Measurements from ENCODE around the gene IRF4.

The IRF4 gene

DNA sequence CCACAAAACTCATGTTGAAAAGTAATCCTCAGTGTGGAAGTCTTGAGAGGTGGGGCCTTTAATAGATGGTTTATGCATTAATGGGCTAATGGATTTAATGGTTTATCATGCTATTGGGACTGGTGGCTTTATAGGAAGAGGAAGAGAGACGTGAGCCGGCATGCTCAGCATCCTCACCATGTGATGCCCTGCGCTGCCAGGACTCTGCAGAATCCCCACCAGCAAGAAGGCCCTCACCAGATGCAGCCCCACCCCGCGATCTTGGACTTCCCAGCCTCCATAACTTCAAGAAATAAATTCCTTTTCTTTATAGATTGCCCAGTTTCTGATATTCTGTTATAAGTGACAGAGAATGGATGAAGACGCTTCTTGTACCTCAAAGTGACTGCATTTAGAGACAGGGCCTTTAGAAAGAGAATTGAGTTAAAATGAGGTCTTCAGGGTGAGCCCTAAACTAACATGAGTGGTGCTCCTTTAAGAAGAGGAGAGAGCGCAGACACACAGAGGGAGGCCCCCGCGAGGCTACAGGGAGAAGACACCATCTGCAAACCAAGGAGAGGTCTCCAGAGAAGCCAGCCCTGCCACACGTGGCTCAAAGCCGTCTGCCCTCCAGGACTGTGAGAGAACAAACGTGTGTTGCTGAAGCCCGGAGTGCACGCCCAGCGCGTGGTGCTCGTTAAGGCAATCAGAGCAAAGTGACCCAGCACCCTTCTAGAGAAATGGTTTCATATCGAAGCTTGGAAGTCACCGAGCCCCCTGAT lies 56.9 kb downstream of the IRF4 start:
- Mint-ChIP-seq H3K36me3 (ENCODE audit: low read depth) (peaks cover 3% of the 10 kb centered on the region), H3K4me1 (peaks cover 51% of the 10 kb centered on the region), H3K27ac (peak overlapping the region; percentile 93), H3K4me3 (peak overlapping the region; percentile 73), H3K27me3 (peaks cover 4% of the 10 kb centered on the region), H3K9me3 (no peaks in the 10 kb centered on the region)
- no peak for DNase-seq
- ATAC-seq: no peak

DNA sequence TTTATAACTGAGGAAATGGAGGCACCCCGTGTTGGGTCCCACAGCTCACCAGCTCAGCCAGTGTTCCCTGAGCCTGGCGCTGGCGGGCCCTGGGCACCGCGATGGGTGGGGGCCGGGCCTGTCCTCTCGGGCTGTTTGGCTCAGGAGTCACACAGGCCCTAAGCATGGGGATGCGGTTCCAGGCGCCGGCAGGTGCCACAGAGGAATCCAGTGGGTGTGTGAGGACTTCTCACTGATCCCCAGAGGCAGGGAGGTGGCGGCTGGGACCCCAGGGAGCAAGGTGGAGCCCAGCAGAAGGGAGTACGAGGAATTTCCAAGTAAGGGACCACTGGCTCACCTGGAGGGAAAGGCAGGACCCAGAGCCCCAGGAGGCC lies 57.5 kb downstream of the IRF4 start:
- Mint-ChIP-seq H3K36me3 (ENCODE audit: low read depth) (peaks cover 3% of the 10 kb centered on the region), H3K27me3 (peaks cover 4% of the 10 kb centered on the region), H3K4me3 (no peak overlapping the region), H3K9me3 (no peaks in the 10 kb centered on the region), H3K4me1 (peaks cover 48% of the 10 kb centered on the region), H3K27ac (no peak overlapping the region)
- ATAC-seq (no peak), DNase-seq (no peak)

DNA sequence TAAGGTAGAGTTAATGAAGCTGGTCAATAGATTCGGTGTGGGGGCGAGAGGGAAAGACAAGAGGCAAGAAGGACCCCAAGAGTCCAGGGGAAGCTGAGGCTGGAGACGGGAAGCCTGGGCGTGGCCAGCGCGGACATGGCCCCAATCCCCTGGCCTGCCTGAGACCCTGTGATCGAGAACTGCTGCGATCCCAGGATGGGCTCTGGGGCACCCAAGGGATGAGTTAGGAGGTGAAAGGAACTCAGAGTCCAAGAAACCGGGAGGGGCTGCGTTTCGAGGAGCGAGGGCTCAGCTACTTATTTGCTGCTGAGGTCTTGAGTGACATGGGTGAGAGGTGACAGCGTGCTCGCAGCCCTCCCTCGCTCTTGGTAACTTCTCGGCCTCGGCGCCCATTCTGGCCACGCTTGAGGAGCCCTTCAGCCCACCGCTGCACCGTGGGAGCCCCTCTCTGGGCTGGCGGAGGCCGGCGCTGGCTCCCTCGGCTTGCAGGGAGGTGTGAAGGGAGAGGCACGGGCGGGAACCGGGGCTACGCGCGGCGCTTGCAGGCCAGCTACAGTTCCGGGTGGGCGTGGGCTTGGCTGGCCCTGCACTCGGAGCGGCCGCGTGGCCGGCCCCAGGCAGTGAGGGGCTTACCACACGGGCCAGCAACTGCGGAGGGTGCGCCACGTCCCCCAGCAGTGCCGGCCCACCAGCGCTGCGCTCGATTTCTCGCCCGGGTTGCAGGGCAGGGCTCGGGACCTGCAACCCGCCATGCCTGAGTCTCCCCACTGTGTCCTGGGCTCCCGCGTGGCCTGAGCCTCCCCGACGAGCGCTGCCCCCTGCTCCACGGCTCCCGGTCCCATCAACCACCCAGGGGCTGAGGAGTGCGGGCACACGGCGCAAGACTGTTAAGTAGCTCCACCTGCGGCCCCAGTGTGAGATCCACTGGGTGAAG lies 58.2 kb downstream of the IRF4 start:
- DNase-seq (no peak), ATAC-seq (no peak)
- Mint-ChIP-seq H3K27me3 (peaks cover 4% of the 10 kb centered on the region), H3K36me3 (ENCODE audit: low read depth) (peaks cover 3% of the 10 kb centered on the region), H3K9me3 (no peaks in the 10 kb centered on the region), H3K4me3 (no peak overlapping the region), H3K4me1 (peaks cover 47% of the 10 kb centered on the region), H3K27ac (no peak overlapping the region)

DNA sequence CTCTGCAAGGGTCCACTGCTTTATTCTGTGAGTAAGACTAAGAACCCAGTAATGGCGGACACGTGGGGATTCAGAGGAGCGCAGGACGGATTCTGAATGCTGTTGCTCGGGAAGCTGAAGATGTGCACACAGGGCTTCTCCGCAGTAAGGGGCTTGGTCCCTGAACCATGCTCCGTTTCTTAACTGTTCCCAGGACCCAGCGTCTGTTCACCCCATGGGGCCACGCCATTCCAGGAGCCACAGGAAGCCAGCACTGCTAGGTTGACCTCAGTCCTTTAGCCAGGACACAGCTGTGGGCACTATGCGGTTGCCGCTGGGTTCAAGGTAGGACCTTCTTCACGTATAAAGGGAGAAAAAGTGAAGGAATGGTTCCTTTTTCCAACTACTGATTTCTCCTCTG lies 59.8 kb downstream of the IRF4 start:
- H3K9me3 Mint-ChIP-seq: no peaks in the 10 kb centered on the region
- peaks cover 41% of the 10 kb centered on the region for H3K4me1 Mint-ChIP-seq
- H3K4me3 Mint-ChIP-seq: no peak overlapping the region
- peaks cover 4% of the 10 kb centered on the region for H3K27me3 Mint-ChIP-seq
- peaks cover 3% of the 10 kb centered on the region for H3K36me3 Mint-ChIP-seq (ENCODE audit: low read depth)
- no peak for ATAC-seq
- no peak overlapping the region for H3K27ac Mint-ChIP-seq
- DNase-seq: no peak

DNA sequence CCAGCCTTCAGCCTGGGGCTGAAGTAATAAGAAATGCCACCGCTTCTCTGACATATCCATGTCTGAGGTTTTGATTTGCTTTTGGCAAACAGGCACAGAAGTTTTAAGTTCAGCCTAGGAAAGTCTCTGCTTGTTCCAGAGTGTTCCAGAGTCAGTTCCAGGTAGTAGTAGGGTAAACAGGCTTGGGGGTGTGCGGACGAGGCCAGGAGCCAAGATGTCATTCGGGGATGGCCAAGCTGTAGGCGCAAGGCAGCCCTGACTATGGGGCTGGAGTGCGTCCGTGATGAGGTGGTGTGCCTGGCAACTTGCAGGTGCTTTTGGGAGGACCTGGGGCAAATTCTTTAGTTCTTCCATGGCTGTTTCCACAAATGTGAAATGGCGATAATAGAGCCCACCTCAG lies 60.3 kb downstream of the IRF4 start:
- ATAC-seq (no peak), DNase-seq (no peak)
- Mint-ChIP-seq H3K4me1 (peaks cover 39% of the 10 kb centered on the region), H3K27ac (no peak overlapping the region), H3K27me3 (peaks cover under 1% of the 10 kb centered on the region), H3K9me3 (no peaks in the 10 kb centered on the region), H3K4me3 (no peak overlapping the region), H3K36me3 (ENCODE audit: low read depth) (peaks cover under 1% of the 10 kb centered on the region)

DNA sequence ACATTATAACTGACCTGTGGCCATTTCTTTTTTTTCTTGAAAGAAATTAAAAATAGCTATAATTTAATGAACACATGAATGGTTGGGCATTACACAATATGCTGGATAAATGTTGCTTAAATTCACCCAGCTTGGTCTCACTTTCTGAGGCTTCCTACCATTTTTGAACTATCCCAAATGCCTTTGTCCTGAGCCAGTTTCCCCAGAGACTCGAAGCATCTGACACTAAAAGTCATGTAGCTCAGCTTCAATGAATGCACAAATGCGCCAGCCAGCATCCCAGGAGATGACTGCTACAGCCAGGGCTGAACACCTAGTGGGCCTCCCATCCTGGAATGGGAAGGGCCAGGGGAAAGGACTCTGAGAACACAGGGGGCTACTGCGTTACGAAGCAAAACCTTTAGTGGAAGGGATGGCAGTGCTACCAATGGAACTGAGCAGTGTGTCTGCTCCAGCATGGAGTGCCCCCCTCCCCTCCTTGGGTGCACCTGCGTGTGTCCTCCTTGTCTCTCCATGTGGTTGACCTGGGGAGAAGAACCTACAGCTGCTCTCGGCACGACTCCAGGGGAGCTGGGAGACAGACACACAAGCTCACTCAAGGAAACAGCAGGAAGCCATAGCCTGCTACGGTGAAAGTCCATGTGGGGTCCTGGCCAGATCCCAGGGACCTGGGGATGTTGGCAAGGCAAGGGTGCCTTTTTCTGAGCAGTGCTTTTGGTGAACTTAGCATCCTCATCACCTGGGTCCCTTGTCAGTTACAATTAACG lies 60.9 kb downstream of the IRF4 start:
- H3K4me1 Mint-ChIP-seq: peaks cover 36% of the 10 kb centered on the region
- peaks cover 3% of the 10 kb centered on the region for H3K9me3 Mint-ChIP-seq
- no peaks in the 10 kb centered on the region for H3K36me3 Mint-ChIP-seq (ENCODE audit: low read depth)
- DNase-seq (no peak), ATAC-seq (no peak)
- no peak overlapping the region for H3K4me3 Mint-ChIP-seq
- no peaks in the 10 kb centered on the region for H3K27me3 Mint-ChIP-seq
- H3K27ac Mint-ChIP-seq: no peak overlapping the region

DNA sequence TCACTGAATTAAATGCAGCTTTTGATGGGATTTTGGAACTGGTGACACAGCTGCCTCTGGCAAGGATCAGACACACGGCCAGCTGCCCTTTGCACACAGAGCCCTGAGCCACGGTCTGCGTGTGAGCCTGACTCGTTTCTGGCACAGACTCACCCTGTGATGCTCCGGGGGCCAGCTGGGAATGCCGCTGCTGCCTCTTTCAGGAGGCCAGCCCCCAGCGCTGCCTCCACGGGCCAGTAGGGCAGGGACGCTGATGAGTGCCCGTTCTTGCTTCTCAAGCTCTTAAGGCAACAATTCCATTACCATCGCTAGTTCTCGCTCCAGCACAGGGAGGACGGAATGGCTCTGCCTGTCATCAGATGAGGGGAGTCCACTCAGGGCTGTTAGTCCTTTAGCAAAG lies 61.6 kb downstream of the IRF4 start:
- DNase-seq (no peak), ATAC-seq (no peak)
- Mint-ChIP-seq H3K4me1 (peaks cover 29% of the 10 kb centered on the region), H3K27me3 (no peaks in the 10 kb centered on the region), H3K36me3 (ENCODE audit: low read depth) (no peaks in the 10 kb centered on the region), H3K9me3 (peaks cover 9% of the 10 kb centered on the region), H3K27ac (no peak overlapping the region), H3K4me3 (no peak overlapping the region)

DNA sequence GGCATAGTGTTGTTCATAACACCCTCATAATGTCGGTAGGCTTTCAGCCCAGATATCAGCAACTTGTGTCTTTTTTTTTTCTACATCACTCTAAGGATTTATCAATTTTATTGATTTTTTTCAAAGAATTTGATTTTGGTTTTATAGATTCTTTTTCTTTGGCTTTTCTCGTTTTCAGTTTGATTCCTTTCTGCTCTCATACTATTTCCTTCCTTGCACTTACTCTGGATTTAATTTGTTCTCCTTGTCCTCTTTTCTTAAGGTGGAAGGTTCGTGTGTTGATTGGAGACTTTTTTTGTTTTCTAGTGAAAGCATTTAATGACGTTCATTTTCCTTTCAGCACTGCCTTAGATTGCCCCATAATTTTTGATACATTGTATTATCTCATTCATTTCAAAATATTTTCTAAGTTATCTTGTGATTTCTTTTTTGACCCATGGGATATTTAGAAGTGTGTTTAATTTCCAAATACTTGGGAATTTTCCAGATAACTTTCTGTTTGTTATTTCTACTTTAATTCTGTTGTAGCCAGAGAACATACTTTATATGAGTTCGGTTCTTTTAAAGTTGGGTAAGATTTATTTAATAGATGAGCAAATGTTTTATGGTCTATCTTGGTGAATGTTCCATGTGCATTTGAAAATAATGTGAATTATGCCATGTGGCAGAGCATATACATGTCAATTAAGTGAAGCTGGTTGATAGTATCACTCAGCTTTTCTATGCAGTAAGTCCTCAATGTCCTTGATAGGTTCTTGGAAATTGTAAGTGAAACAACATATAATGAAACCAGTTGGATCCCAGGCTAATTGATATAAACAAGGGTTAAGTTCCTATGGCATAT lies 62.8 kb downstream of the IRF4 start:
- Mint-ChIP-seq H3K9me3 (peaks cover 17% of the 10 kb centered on the region), H3K27ac (peak overlapping the region; percentile 69), H3K4me3 (no peak overlapping the region), H3K27me3 (no peaks in the 10 kb centered on the region), H3K36me3 (ENCODE audit: low read depth) (no peaks in the 10 kb centered on the region), H3K4me1 (peaks cover 23% of the 10 kb centered on the region)
- ATAC-seq: no peak
- DNase-seq: no peak

DNA sequence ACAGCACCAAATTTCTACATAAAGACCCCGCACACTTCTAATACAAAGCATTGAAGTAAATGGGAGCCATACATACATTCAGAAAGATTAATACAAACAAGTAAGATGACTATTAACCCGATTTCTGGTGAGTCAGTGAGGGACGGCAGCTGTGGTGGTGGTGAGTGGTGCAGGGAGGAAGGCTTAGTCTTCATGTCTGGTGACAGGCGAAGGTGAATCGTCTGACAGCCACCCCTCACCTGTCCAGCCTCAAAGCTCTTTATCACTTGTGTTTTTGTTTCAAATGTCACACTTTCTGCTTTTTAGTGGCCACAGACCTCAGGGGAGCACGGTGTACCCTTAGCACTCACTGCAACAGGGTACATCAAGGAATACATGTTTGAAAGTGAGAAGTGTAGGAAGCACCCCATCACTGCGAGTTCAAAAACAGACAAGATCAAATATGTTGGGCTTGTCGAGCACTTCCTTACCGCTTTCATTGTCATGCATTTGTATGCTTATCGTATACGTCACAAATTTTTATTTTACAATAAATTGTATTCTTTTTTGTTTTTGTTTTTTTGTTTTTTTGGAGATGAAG lies 63.5 kb downstream of the IRF4 start:
- no peaks in the 10 kb centered on the region for H3K36me3 Mint-ChIP-seq (ENCODE audit: low read depth)
- peak; percentile 58 for DNase-seq
- peak overlapping the region; percentile 68 for H3K4me3 Mint-ChIP-seq
- H3K4me1 Mint-ChIP-seq: peaks cover 31% of the 10 kb centered on the region
- peak; percentile 97 for ATAC-seq
- no peaks in the 10 kb centered on the region for H3K27me3 Mint-ChIP-seq
- H3K9me3 Mint-ChIP-seq: peaks cover 21% of the 10 kb centered on the region
- peak overlapping the region; percentile 69 for H3K27ac Mint-ChIP-seq

DNA sequence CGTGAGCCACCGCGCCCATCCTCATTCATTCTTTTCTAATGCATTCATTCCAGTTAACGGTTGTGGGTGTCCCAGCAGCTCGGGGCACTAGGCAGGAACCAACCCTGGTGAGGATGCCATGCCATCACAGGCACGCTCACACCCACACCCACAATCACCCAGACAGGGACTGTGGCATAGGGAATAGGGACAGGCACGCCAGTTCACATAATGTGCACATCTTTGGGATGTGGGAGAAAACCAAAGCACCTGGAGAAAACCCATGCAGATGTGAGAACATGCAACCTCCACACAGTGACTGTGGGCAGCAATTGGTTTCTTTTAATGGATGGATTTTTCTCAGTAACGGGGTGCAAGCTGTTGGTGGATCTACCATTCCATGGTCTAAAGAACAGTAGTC lies 64.3 kb downstream of the IRF4 start:
- no peak for DNase-seq
- ATAC-seq: no peak
- H3K9me3 Mint-ChIP-seq: peaks cover 21% of the 10 kb centered on the region
- no peaks in the 10 kb centered on the region for H3K27me3 Mint-ChIP-seq
- H3K36me3 Mint-ChIP-seq (ENCODE audit: low read depth): no peaks in the 10 kb centered on the region
- H3K4me3 Mint-ChIP-seq: no peak overlapping the region
- H3K4me1 Mint-ChIP-seq: peaks cover 38% of the 10 kb centered on the region
- H3K27ac Mint-ChIP-seq: no peak overlapping the region

DNA sequence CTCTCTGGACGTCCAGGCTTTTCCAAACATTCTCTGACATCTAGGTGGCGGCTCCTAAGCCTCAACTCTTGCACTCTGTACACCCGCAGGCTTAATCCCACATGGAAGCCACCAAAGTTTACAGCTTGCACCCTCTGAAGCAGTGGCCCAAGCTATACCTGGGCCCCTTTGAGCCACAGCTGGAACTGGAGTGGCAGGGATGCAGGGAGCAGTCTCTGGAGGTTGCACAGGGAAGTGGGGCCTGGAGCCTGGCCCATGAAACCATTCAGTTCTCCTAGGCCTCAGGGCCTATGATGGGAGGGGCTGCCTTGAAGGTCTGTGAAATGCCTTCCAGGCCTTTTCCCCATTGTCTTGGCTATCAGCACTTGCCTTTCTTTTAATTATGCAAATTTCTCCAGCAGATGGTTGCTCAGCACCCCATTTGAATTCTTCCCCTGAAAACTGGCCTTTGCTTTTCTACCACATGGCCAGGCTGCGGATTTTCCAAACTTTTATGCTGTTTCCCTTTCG lies 64.9 kb downstream of the IRF4 start:
- peaks cover 43% of the 10 kb centered on the region for H3K4me1 Mint-ChIP-seq
- H3K27me3 Mint-ChIP-seq: no peaks in the 10 kb centered on the region

DNA sequence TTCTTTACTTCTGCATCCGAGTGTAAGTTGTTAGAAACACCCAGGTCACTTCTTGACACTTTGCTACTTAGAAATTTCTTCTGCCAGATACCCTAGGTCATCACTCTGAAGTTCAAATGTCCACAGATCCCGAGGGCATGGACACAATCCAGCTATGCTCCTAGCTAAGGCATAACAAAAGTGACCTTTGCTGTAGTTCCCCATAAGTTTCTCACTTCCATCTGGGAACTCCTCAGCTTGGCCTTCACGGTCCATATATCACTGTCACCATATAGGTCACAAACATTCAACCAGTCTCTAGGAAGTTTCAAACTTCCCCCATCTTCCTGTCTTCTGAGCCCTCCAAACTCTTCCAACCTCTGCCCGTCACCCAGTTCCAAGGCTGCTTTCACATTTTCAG lies 65.3 kb downstream of the IRF4 start:
- Mint-ChIP-seq H3K27me3 (no peaks in the 10 kb centered on the region), H3K27ac (no peak overlapping the region), H3K9me3 (peaks cover 21% of the 10 kb centered on the region), H3K4me3 (no peak overlapping the region), H3K36me3 (ENCODE audit: low read depth) (no peaks in the 10 kb centered on the region), H3K4me1 (peaks cover 43% of the 10 kb centered on the region)
- ATAC-seq (no peak), DNase-seq (no peak)

More for the DNA sequence above, 64.9 kb downstream of the IRF4 start:
- Mint-ChIP-seq H3K36me3 (ENCODE audit: low read depth) (no peaks in the 10 kb centered on the region), H3K27ac (no peak overlapping the region), H3K9me3 (peaks cover 21% of the 10 kb centered on the region), H3K4me3 (no peak overlapping the region)
- no peak for DNase-seq
- ATAC-seq: no peak
